Measurements from ENCODE around the gene CAB39. TPM values are rescaled to one million over a fixed set of nuclear protein-coding genes. Genes with fewer than 3 reads are reported as not detected.

The CAB39 gene
- total and polyA plus RNA-seq, 4 donors, result 19.4 to 123 (median 57.1) TPM

DNA sequence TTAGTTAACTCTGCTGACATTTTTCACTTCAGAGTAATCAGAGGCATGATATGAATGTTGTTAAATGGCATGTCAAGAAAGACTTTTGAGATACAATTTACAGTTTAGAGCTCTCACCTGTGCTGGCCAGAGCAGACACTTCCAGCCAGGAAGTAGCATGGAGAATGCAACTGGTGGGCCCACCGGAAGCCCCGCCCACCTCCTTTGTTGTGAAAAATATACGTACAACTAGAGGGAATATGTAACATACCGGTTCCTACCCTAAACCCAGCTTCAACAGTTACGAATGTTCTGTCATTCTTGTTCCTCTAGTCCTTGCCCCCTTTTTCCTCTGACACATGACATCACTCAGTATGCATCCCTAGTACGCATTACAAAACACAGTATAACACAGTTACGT is 81.9 kb downstream of the CAB39 start:
- Histone ChIP-seq H3K27me3 (ENCODE audit: control insufficient read depth in 3 of 3, insufficient read depth in 3 of 3, low read length in 2 of 3) (no peaks in the 10 kb centered on the region), H3K36me3 (ENCODE audit: control insufficient read depth in 4 of 4, insufficient read depth in 4 of 4, low read length in 4 of 4) (peaks cover 0 to 15% (median 8%) of the 10 kb centered on the region in 4 donors), H3K9ac (ENCODE audit: insufficient read depth in 1 of 2, low read length in 2 of 2) (no peak overlapping the region), H3K9me3 (ENCODE audit: control insufficient read depth in 4 of 4, insufficient read depth in 3 of 4, low read length in 3 of 4) (peaks cover 0 to 2% (median 0%) of the 10 kb centered on the region in 4 donors), H3K4me1 (ENCODE audit: control insufficient read depth in 5 of 5, insufficient read depth in 5 of 5, low read length in 5 of 5) (peaks cover 0 to 7% (median 0%) of the 10 kb centered on the region in 5 donors), H3K4me3 (no peak overlapping the region), H3K27ac (ENCODE audit: low read depth in 1 of 2, low read length in 1 of 2) (peak overlapping the region; percentile 9 to 13)
- DNase-seq, result no peak
- 51 to 70% methylated on average over 7 of the region's 7 CpGs for WGBS, 2 donors
- TF ChIP-seq CTCF (IDR thresholded peaks at IDR 0.05; ENCODE audit: control extremely low read depth, extremely low read depth), result no peak
- ATAC-seq (ENCODE audit: insufficient read depth, low FRiP score), result no peak

DNA sequence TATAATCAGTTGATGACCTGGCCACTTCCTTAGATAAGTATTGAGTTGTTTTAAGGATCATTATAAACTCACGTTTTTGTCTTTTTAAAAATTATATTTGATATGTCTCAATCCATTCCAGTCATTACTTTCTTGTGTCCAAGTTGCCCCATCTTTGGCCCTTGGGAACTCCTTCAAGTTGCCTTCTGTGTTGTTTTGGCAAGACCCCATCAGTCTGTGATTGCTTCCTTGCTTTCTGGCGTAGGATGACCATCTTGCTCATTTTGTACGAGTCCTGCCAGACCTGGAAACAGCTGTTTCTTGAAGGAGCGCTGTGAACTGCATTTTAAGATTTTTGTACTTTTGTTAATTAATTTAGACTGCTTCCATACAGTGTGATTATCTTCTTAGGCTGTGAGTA is 83.2 kb downstream of the CAB39 start:
- Histone ChIP-seq H3K9me3 (ENCODE audit: control insufficient read depth in 4 of 4, insufficient read depth in 3 of 4, low read length in 3 of 4) (peaks cover 0 to 2% (median 0%) of the 10 kb centered on the region in 4 donors), H3K36me3 (ENCODE audit: control insufficient read depth in 4 of 4, insufficient read depth in 4 of 4, low read length in 4 of 4) (peaks cover under 1 to 17% (median 13%) of the 10 kb centered on the region in 4 donors), H3K4me3 (no peak overlapping the region), H3K9ac (ENCODE audit: insufficient read depth in 1 of 2, low read length in 2 of 2) (no peak overlapping the region), H3K27ac (ENCODE audit: low read depth in 1 of 2, low read length in 1 of 2) (no peak overlapping the region), H3K4me1 (ENCODE audit: control insufficient read depth in 5 of 5, insufficient read depth in 5 of 5, low read length in 5 of 5) (peaks cover 0 to 7% (median 0%) of the 10 kb centered on the region in 5 donors), H3K27me3 (ENCODE audit: control insufficient read depth in 3 of 3, insufficient read depth in 3 of 3, low read length in 2 of 3) (no peaks in the 10 kb centered on the region)
- DNase-seq, result no peak
- no peak for TF ChIP-seq CTCF (IDR thresholded peaks at IDR 0.05; ENCODE audit: control extremely low read depth, extremely low read depth)
- ATAC-seq (ENCODE audit: insufficient read depth, low FRiP score), result no peak
- WGBS, 2 donors, result 86 to 87% methylated on average over 4 of the region's 4 CpGs

- Histone ChIP-seq H3K27me3 (ENCODE audit: control insufficient read depth in 3 of 3, insufficient read depth in 3 of 3, low read length in 2 of 3) (no peaks in the 10 kb centered on the region), H3K4me1 (ENCODE audit: control insufficient read depth in 5 of 5, insufficient read depth in 5 of 5, low read length in 5 of 5) (peaks cover 0 to 7% (median 0%) of the 10 kb centered on the region in 5 donors), H3K36me3 (ENCODE audit: control insufficient read depth in 4 of 4, insufficient read depth in 4 of 4, low read length in 4 of 4) (peaks cover 2 to 19% (median 16%) of the 10 kb centered on the region in 4 donors), H3K9ac (ENCODE audit: insufficient read depth in 1 of 2, low read length in 2 of 2) (no peak overlapping the region), H3K9me3 (ENCODE audit: control insufficient read depth in 4 of 4, insufficient read depth in 3 of 4, low read length in 3 of 4) (peaks cover 0 to 2% (median 0%) of the 10 kb centered on the region in 4 donors), H3K27ac (ENCODE audit: low read depth in 1 of 2, low read length in 1 of 2) (no peak overlapping the region), H3K4me3 (no peak overlapping the region)
- DNase-seq (no peak), ATAC-seq (ENCODE audit: insufficient read depth, low FRiP score) (no peak)
- 85 to 90% methylated on average over 4 of the region's 4 CpGs for WGBS, 2 donors
- no peak for TF ChIP-seq CTCF (IDR thresholded peaks at IDR 0.05; ENCODE audit: control extremely low read depth, extremely low read depth)
These were observed 83.7 kb downstream of the CAB39 start for GRCh38 chr2:230796280-230796862.

All from lung (tissue), 12 donors.